GM19467 (cell line): ENCODE data around the gene SIAH3.
"Not testable (repeated sequence)": the region's sequence is repeated elsewhere in the genome, so short reads cannot be mapped to it uniquely, and the experiment has no call there.

Source experiments
- ATAC-seq: cut with Tn5 transposase; IDR thresholded peaks from one replicate; pipeline ENCODE4 v1.9.1; 2021; ENCODE audit warnings: mild to moderate bottlenecking, moderate library complexity; ENCODE audit not compliant: unreplicated experiment

SIAH3 gene

GRCh38 chr13:45851171-45851921 lies at the start of gene SIAH3:
SIAH3 (minus strand) TSS chr13:45851753; CDS start chr13:45851629, 124 bp downstream.
- ATAC-seq: no peak

- ATAC-seq: no peak
Measured at GRCh38 chr13:45899406-45899805, 47.9 kb upstream of the SIAH3 start.

GRCh38 chr13:45897562-45897961 lies 46.0 kb upstream of the SIAH3 start:
- no peak for ATAC-seq

- no peak for ATAC-seq
Measured at GRCh38 chr13:45896285-45896684, 44.7 kb upstream of the SIAH3 start.

GRCh38 chr13:45895881-45896280 lies 44.3 kb upstream of the SIAH3 start:
- no peak for ATAC-seq

GRCh38 chr13:45892513-45892912 lies 41.0 kb upstream of the SIAH3 start:
- ATAC-seq: no peak

GRCh38 chr13:45889590-45890243 lies 38.2 kb upstream of the SIAH3 start:
- no peak for ATAC-seq

- ATAC-seq: no peak
Measured at GRCh38 chr13:45886466-45886865, 34.9 kb upstream of the SIAH3 start.

- no peak for ATAC-seq
Measured at GRCh38 chr13:45885194-45885593, 33.6 kb upstream of the SIAH3 start.

- ATAC-seq: no peak
Measured at GRCh38 chr13:45882626-45883025, 31.1 kb upstream of the SIAH3 start.

- ATAC-seq: no peak
Measured at GRCh38 chr13:45881353-45881752, 29.8 kb upstream of the SIAH3 start.

- ATAC-seq: no peak
Measured at GRCh38 chr13:45880242-45880641, 28.7 kb upstream of the SIAH3 start.

GRCh38 chr13:45879666-45880065 lies 28.1 kb upstream of the SIAH3 start:
- no peak for ATAC-seq

GRCh38 chr13:45878966-45879365 lies 27.4 kb upstream of the SIAH3 start:
- no peak for ATAC-seq

- ATAC-seq: no peak
Measured at GRCh38 chr13:45876781-45877180, 25.2 kb upstream of the SIAH3 start.

GRCh38 chr13:45875951-45876350 lies 24.4 kb upstream of the SIAH3 start:
- ATAC-seq: no peak

- no peak for ATAC-seq
Measured at GRCh38 chr13:45873491-45874325, 22.2 kb upstream of the SIAH3 start.

GRCh38 chr13:45872566-45872965 lies 21.0 kb upstream of the SIAH3 start:
- ATAC-seq: no peak

- ATAC-seq: not testable (repeated sequence)
Measured at GRCh38 chr13:45871201-45871600, 19.6 kb upstream of the SIAH3 start.

GRCh38 chr13:45870232-45870631 lies 18.7 kb upstream of the SIAH3 start:
- ATAC-seq: no peak

- no peak for ATAC-seq
Measured at GRCh38 chr13:45865414-45865813, 13.9 kb upstream of the SIAH3 start.
